CMK (cell line): Measurements from ENCODE around the gene RBBP7.
"Not testable (repeated sequence)": the region's sequence is repeated elsewhere in the genome, so short reads cannot be mapped to it uniquely, and the experiment has no call there.

ENCODE experiments used
- DNase-seq: peaks from one replicate; pipeline ENCODE4 v3.0.0-alpha.2; 2010; ENCODE audit warnings: low read depth

Gene RBBP7

DNA sequence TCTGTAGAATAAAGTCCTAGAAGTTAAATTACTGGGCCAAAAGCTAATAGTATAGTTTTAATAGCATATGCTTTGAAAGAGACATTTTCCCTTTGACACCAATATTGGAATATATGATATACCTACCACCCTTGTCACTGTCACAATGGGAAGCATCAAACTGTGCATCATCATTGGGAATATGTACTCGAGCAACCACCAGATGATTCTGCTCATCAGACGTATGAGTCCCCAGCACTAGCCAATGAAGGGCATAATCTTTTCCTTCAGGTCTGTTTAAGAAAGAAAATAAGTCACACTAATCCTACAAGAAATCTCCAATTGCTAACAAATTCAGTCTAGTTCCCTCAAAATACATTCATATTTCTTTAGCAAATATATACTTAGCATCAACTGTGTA is 7.3 kb downstream of the RBBP7 start:
- DNase-seq, result no peak

DNA sequence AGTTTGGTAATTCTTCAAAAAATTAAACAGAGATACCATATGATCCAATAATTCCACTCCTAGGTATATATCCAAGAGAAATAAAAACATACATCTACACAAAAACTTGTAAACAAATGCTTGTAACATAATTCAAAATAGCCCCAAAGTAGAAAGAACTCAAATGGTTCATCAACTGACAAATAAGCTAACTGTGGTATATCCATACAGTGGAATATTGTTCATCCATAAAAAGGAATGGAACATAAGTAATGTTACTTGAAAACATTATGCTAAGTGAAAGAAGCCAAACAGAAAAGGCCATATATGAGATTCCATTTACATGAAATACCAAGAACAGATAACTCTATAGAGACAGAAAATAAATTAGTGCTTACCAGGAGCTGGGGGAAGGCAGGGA is 13.4 kb downstream of the RBBP7 start:
- DNase-seq, result no peak

GRCh38 chrX:16856076-16856404 is 14.1 kb downstream of the RBBP7 start:
- not testable (repeated sequence) for DNase-seq

- no peak for DNase-seq
Observed at GRCh38 chrX:16855363-16856075, 14.6 kb downstream of the RBBP7 start.

GRCh38 chrX:16853537-16853936 is 16.6 kb downstream of the RBBP7 start:
- DNase-seq, result no peak

GRCh38 chrX:16852617-16853179 is 17.5 kb downstream of the RBBP7 start:
- DNase-seq, result no peak

- DNase-seq, result no peak
Observed at GRCh38 chrX:16851827-16852226, 18.3 kb downstream of the RBBP7 start.

GRCh38 chrX:16851421-16851820 is 18.7 kb downstream of the RBBP7 start:
- no peak for DNase-seq

GRCh38 chrX:16848541-16848940 is 21.6 kb downstream of the RBBP7 start:
- DNase-seq, result no peak

- no peak for DNase-seq
Observed at GRCh38 chrX:16845686-16846085, 24.5 kb downstream of the RBBP7 start.

GRCh38 chrX:16843208-16843909 is 26.8 kb downstream of the RBBP7 start:
- no peak for DNase-seq

DNA sequence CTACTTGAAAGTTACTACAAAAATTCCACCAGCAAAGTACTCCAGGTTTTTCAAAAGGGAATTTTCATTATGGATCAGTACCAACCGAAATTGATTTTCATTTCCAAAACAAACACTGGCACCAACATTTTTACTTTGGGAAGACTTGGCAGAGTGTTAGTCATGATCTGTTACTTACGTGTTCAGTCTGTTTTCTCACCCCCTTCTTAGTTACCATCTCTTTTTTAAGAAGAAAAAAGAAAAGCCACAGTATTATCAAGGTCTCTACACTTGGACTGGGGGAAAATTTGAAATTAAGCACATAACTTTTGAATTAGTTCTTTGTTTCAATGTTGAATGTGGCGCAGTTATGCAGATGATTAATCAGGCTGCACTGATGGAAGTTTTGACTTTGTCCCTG is 27.5 kb downstream of the RBBP7 start:
- DNase-seq, result no peak

DNA sequence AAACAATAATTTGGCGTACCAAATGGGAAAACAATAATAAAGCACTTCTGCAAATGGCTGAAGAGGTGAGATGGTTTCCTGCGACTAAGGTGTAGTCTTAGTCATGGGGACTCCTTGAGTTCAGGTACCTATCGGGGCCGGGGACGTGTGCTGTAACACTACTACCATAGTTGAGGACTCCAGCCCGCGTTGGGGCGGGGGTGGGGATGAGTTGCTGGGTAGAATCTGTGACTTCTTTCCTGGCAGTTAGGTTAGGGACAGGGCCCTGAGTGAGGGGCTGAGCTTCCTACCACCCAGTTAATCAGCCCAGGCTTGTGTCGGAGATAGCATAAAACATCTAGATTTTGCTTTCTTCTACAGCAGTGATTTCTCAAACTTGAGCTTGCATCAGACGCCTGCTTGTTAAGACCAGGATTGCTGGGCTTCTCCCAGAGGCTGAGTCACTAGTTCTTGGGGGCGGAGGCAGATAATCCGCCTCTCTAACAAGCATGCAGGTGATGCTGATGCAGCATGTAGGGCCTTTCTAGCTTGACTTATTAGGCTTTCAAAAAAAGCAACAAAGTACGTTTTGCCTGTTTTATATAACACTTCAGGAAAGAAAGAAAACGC is 30.2 kb downstream of the RBBP7 start:
- no peak for DNase-seq

- DNase-seq, result no peak
Observed at GRCh38 chrX:16839219-16839851, 30.8 kb downstream of the RBBP7 start.

GRCh38 chrX:16838202-16839066 is 31.7 kb downstream of the RBBP7 start:
- no peak for DNase-seq

DNA sequence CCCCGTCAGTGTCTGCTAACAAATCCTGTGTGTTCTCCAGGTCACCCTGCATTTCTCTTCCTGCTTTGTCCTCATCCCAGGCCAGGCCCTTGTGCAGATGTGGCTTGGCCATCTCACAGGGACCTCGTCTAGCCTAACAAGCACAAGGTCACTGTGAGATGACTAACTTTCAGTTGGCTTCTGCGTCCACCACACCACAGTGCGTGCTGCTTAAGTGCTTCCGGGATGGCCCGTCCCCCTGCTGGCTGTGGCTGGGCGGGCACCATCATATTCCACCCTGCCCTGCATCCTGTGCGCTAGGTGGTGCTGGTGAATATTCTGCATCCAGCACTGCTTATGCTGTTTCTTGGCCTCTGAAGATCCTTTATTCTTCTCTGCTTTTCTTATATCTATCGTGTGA is 33.8 kb downstream of the RBBP7 start:
- no peak for DNase-seq

GRCh38 chrX:16834806-16835205 is 35.4 kb downstream of the RBBP7 start:
- no peak for DNase-seq

DNA sequence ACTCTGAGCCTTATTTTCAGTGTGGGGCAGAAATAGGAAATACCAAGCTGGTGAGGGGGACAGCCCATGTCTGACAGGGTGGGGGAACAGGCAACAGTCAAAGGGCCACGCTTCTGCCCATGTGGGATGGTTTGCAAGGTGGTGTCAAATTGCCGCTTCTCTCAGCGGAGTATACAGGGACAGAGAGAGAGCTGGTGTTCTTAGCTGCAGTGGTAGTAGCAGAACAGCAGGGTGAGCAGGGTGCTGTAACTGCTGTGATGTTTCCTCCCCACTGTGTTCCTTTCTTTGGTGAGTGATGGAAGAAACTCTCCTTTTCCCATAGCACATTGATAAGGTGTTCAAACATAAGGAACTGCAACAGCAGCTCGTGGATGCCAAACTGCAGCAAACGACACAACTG is 37.9 kb downstream of the RBBP7 start:
- DNase-seq, result no peak

DNA sequence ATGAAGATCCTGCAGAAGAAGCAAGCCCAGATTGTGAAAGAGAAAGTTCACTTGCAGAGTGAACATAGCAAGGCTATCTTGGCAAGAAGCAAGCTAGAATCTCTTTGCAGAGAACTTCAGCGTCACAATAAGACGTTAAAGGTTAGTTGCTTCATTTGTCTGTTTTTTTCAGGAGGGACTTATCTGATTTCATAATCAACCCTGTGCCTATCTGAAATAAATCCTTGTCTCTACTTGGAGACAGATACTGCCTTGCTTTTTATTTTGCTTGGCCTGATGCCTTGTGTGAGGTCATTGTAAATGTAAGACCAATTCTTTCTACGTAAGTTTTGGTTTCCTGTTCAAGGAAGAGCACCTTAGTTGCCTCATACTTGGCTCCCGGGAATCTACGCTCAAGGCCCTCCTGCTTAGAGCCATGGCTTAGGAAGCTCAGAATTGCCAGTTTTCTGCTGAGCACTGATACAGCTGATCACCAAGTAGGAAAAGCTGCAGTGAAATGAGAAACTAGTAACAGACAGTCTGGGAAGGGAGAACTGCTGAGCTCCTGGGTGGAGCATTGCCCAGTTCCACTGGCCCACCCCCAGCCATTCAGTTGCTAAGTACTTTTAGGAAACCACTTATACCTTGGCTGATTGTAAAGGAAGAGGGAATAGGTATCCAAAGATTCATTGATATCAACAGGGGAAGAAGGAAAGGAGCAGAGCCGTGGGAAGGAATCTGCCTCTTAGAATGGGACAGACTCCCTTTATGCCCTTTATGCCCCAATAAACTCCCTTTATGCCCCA is 41.8 kb downstream of the RBBP7 start:
- DNase-seq, result no peak

- DNase-seq, result no peak
Observed at GRCh38 chrX:16827225-16827624, 42.9 kb downstream of the RBBP7 start.

DNA sequence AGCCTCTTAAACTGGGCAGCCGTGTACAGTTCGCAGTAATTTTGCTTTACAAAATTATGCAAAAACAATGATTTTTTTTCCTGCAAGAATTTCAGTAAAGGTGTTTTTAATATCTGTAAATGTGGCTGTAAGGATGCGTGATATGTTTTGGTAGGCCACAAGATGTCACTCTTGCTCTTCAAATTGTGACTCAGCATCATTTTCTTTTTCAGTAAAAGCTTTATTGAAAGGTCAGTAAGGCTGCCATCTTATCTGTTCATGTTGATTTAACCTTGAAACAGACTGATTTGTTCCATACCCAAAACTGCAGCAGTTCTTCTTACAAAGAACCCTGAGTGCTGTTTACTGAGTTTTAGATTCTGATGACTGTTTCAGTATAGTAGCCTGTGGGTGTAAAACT is 44.0 kb downstream of the RBBP7 start:
- DNase-seq, result no peak
